HepG2 (cell line): ENCODE results near the gene WDR35. TPM values are rescaled to one million over a fixed set of nuclear protein-coding genes. Genes with fewer than 3 reads are reported as not detected.

Experiments used
- DPF2 ChIP-seq: sonication (generic); formaldehyde crosslinking; IDR thresholded peaks from 2 replicates; pipeline ENCODE4 v1.4.0; 2020; ENCODE audit warnings: mild to moderate bottlenecking, low read depth, missing genetic modification reagents, borderline replicate concordance
- ELF4 ChIP-seq: sonication (generic); formaldehyde crosslinking; IDR thresholded peaks from 2 replicates; pipeline ENCODE4 v1.5.0; 2020; ENCODE audit warnings: missing genetic modification reagents, mild to moderate bottlenecking, moderate library complexity, borderline replicate concordance
- KLF12 ChIP-seq: sonication (generic); formaldehyde crosslinking; IDR thresholded peaks from 2 replicates; pipeline ENCODE4 v1.4.0; 2020; ENCODE audit warnings: missing genetic modification reagents, borderline replicate concordance
- NCOA1 ChIP-seq: sonication (generic); formaldehyde crosslinking; IDR thresholded peaks from 2 replicates; pipeline ENCODE4 v1.9.0; 2021; ENCODE audit warnings: missing genetic modification reagents
- PHF8 ChIP-seq: sonication (generic); formaldehyde crosslinking; IDR thresholded peaks from 2 replicates; pipeline ENCODE4 v1.5.0; 2020; ENCODE audit warnings: missing genetic modification reagents
- POGK ChIP-seq: sonication (generic); formaldehyde crosslinking; conservative IDR thresholded peaks from 2 replicates; pipeline ENCODE4 v1.8.0; 2022; ENCODE audit warnings: mild to moderate bottlenecking, moderate library complexity, missing genetic modification reagents
- PTBP1 ChIP-seq: fragments of 200-400 bp; formaldehyde crosslinking; IDR thresholded peaks from 2 replicates; pipeline ENCODE4 v1.6.1; 2018; ENCODE audit warnings: low read length, low read depth; ENCODE audit not compliant: poor library complexity, severe bottlenecking
- SETDB1 ChIP-seq: sonication (generic); formaldehyde crosslinking; IDR thresholded peaks from 2 replicates; pipeline ENCODE4 v1.5.1; 2020; ENCODE audit warnings: missing genetic modification reagents, mild to moderate bottlenecking, borderline replicate concordance
- SIX4 ChIP-seq: sonication (generic); formaldehyde crosslinking; IDR thresholded peaks from 2 replicates; pipeline ENCODE4 v1.4.0; 2020; ENCODE audit warnings: missing genetic modification reagents
- WIZ ChIP-seq: sonication (generic); formaldehyde crosslinking; IDR thresholded peaks from 2 replicates; pipeline ENCODE4 v1.5.1; 2020; ENCODE audit warnings: mild to moderate bottlenecking, missing genetic modification reagents
- ZBTB8A ChIP-seq: sonication (generic); formaldehyde crosslinking; IDR thresholded peaks from 2 replicates; pipeline ENCODE4 v1.4.0; 2020; ENCODE audit warnings: mild to moderate bottlenecking, low read depth, missing genetic modification reagents, borderline replicate concordance
- ZFP91 ChIP-seq: sonication (generic); formaldehyde crosslinking; IDR thresholded peaks from 2 replicates; pipeline ENCODE4 v1.9.0; 2022; ENCODE audit warnings: missing genetic modification reagents, mild to moderate bottlenecking, borderline replicate concordance
- ZNF264 ChIP-seq: sonication (generic); formaldehyde crosslinking; IDR thresholded peaks from 2 replicates; pipeline ENCODE4 v1.4.0; 2020; ENCODE audit warnings: missing genetic modification reagents
- ZNF546 ChIP-seq: sonication (generic); formaldehyde crosslinking; conservative IDR thresholded peaks from 2 replicates; pipeline ENCODE4 v1.8.1; 2023; ENCODE audit warnings: mild to moderate bottlenecking, missing genetic modification reagents
- ZNF563 ChIP-seq: sonication (generic); formaldehyde crosslinking; IDR thresholded peaks from 2 replicates; pipeline ENCODE4 v1.8.0; 2022; ENCODE audit warnings: mild to moderate bottlenecking, moderate library complexity, missing genetic modification reagents
- ZNF615 ChIP-seq: sonication (generic); formaldehyde crosslinking; IDR thresholded peaks from 2 replicates; pipeline ENCODE4 v1.5.0; 2020; ENCODE audit warnings: mild to moderate bottlenecking, missing genetic modification reagents, borderline replicate concordance
- ZNF720 ChIP-seq: sonication (generic); formaldehyde crosslinking; IDR thresholded peaks from 2 replicates; pipeline ENCODE4 v1.4.0; 2020; ENCODE audit warnings: missing genetic modification reagents
- ZNF839 ChIP-seq: sonication (generic); formaldehyde crosslinking; IDR thresholded peaks from 2 replicates; pipeline ENCODE4 v1.4.0; 2020; ENCODE audit warnings: missing genetic modification reagents, mild to moderate bottlenecking, borderline replicate concordance
- polyA plus RNA-seq, 8 experiments: library from polyadenylated mRNA; depleted of rRNA in 3 of 8; stranded (reverse) in 7 of 8; unstranded in 1 of 8; fragments of >200 nt; fragmentation: Illumina TruSeq in 4 of 8; extraction: Trizol in 4 of 8; gene quantifications; 2 replicates each; pipeline versions ENCODE4 v1.2.1 to v1.2.3, GENCODE V29; 2011 to 2016; ENCODE audit warnings: low read depth in 4 of 8, missing spikeins in 1 of 8, mixed read lengths in 1 of 8; ENCODE audit not compliant: insufficient read depth in 1 of 8
- total RNA-seq, 5 experiments: library from RNA; depleted of rRNA; stranded (reverse); fragments of >200 nt; fragmentation: Illumina TruSeq; extraction: Trizol; gene quantifications; 2 replicates each; pipeline ENCODE4 v1.2.3, GENCODE V29; 2016; ENCODE audit warnings: low read depth in 1 of 5
- TF ChIP-seq, protein P1 (sequence below): sonication (generic); formaldehyde crosslinking; IDR thresholded peaks from 2 replicates; pipeline ENCODE4 v1.8.0; 2022; ENCODE audit warnings: mild to moderate bottlenecking, missing genetic modification reagents, moderate library complexity

WDR35 gene
- total and polyA plus RNA-seq, 2 of the 13 experiments (the other 11 are each of a cell fraction or from before 2014, with no cell fraction given), result 11.1 to 19.6 TPM

DNA sequence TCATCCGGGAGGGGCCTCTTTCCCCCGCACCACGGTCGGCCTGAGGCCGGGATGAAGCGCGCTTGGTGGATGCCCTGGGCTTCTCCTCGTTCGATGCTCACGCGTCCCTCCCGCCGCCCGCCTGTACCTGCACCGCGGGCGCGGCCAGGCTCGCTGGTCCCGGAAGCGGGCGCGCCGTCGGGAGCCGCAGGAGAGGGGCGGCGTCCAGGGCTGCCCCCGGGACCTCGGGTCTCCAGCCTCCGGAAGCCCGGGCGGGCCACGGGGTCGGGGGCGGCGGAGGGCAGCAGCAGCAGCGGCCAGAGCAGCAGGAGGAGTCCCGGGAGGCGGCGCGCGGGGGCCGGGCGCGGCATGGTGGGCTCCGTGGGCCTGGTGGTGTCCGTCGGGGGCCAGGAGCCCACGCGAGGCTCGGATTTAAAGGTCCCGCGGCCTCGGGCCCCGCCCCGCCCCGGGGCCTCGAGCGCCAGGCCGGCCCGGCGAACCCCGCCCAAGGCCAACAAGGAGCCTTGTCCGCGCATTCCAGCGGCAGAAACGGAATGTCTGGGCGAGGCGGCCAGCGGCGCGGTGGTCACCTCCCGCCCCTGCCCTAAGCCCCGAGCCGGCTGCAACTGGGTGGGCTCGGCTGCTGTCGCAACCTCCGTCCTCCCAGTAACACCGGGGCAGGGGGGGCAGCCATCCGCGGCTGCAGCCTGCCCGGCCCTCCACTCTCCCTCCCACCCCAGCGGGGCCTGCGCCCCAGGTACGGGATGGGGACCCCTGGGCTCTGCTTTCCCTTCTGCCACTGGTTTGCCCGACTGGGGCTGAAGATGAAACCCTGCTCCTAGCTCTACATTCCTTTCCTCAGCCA is 22.6 kb upstream of the WDR35 start, which contains the start of gene MATN3 (continued):
- 0 out of 2 replicates have a peak, but pooled peaks have one; percentile 81 for TF ChIP-seq ZNF615 (CRISPR knock-in tag)
- TF ChIP-seq, protein P1, sequence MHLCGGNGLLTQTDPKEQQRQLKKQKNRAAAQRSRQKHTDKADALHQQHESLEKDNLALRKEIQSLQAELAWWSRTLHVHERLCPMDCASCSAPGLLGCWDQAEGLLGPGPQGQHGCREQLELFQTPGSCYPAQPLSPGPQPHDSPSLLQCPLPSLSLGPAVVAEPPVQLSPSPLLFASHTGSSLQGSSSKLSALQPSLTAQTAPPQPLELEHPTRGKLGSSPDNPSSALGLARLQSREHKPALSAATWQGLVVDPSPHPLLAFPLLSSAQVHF (CRISPR knock-in tag), result peak; percentile 87
- TF ChIP-seq ZNF720, result no peak
- no peak for TF ChIP-seq SIX4 (CRISPR knock-in tag)
- TF ChIP-seq ZNF839, result peak; percentile 28; the same call in 1 of the 2 replicates
- peak; percentile 25; the same call in 1 of the 2 replicates for TF ChIP-seq ZNF546 (CRISPR knock-in tag)
- no peak for TF ChIP-seq PTBP1
- 0 out of 2 replicates have a peak, but pooled peaks have one; percentile 63 for TF ChIP-seq ZNF264 (CRISPR knock-in tag)
- no peak for TF ChIP-seq POGK (CRISPR knock-in tag)
- TF ChIP-seq SETDB1 (CRISPR knock-in tag), result no peak
- peak; percentile 62; the same call in 1 of the 2 replicates for TF ChIP-seq ELF4
- no peak for TF ChIP-seq ZBTB8A
- TF ChIP-seq KLF12 (CRISPR knock-in tag), result no peak
- peak; percentile 67; the same call in 1 of the 2 replicates for TF ChIP-seq ZFP91 (CRISPR knock-in tag)
- peak; percentile 69 for TF ChIP-seq PHF8
- TF ChIP-seq WIZ, result no peak
- no peak for TF ChIP-seq NCOA1 (CRISPR knock-in tag)
- peak; percentile 51; the same call in 1 of the 2 replicates for TF ChIP-seq ZNF563 (CRISPR knock-in tag)
- peak; percentile 24; the same call in 1 of the 2 replicates for TF ChIP-seq DPF2 (CRISPR knock-in tag)
